DMS 273 (cell line): ENCODE measurements around the gene SHANK1.
A peak's percentile ranks its signal among the peaks of the same experiment; 100 is the strongest.

Experiments used
- DNase-seq: peaks from one replicate; lab custom pipeline; 2025; ENCODE audit not compliant: unreplicated experiment; lab: John Stamatoyannopoulos, UW

Gene SHANK1

GRCh38 chr19:50713556-50714236 lies 5.9 kb downstream of the SHANK1 start:
- no peak for DNase-seq

DNA sequence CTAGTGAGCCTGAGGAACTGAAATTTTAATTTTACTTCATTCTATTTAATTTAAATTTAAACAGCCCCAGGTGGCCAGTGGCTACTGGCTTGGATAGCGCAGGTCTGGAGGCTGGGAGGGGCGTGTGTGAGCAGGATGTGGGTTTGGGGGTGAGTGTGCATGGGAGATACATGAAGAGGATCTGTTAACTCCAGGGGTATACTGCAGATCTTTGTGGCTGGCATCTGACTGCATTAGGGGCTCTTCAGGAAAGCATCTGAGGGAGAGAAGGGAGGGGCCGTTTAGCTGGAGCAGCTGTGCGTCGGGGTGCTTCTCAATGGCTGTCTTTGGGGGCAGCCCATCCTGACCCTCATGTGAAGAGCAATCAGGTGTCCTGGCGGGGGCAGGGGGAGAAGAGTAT lies 6.8 kb downstream of the SHANK1 start:
- no peak for DNase-seq

- DNase-seq: no peak
Observed at GRCh38 chr19:50711805-50712204, 7.8 kb downstream of the SHANK1 start.

DNA sequence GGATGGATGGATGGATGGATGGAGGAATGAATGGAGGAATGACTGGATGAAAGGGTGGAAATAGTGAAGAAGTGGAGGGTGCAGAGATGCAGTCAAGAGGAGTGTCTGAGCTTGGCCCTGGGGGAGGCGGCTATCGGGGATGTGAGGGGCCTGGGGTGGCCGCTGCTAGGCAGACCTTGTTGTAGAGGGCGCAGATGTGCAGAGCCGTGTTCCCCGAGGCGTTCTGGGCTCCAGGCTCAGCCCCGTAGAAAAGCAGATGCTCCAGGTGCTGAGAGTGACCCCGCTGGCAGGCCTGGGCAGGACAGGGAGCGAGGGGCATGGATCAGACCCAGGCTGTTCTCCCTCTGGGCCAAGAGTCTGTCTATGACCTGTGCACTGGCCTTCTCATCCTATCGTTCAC lies 8.4 kb downstream of the SHANK1 start:
- DNase-seq: no peak

DNA sequence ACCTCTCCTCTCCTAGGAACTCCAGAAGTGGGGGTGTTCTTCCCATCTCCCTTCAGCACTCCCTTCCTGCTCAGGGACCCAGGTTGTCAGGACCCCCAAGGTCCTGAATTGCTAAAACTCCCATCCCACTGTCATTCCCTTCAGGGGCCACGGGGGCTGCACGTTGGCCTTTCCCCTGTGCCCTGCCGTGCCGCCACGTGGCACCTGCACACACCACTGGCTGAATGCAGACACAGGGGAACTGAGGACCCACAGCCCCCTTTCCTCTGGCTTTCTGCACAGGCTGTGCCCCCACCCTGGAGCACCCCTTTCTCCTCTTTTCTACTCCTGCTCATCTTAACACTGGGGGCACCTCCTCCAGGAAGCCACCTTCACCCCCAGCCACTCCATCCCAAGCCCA lies 9.0 kb downstream of the SHANK1 start:
- DNase-seq: no peak

- peak; percentile 46 for DNase-seq
Observed at GRCh38 chr19:50710094-50710493, 9.5 kb downstream of the SHANK1 start.

DNA sequence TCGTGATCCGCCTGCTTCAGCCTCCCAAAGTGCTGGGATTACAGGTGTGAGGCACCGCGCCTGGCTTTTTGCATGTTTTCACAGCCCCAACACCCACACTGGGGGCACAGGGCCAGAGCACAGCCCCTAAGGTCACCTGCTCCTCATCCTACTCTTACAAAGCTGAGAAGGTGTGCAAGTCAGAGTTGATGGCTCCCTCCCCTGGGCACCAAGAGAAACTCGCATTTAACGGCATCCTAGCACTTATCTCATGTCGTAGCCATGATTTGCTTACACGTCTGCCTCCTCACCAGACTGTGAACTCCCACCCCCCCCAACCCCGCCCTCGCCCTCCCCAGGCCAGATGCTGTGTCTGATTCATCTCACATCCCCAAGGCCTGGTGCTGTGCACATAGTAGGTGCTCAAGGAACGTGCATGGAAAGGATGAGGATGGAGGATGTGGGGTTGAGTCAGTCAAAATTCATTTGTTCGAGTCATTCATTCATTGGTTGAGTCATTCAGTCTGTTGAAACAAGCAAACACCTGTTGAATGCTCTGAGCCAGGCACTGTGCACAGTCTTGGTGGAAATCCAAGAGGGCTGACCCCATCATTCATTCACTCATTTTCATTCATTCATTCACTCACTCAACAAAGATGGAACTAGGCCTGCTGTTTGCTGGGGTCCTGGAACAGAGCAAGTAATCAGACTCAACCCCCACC lies 11.3 kb downstream of the SHANK1 start:
- DNase-seq: no peak

DNA sequence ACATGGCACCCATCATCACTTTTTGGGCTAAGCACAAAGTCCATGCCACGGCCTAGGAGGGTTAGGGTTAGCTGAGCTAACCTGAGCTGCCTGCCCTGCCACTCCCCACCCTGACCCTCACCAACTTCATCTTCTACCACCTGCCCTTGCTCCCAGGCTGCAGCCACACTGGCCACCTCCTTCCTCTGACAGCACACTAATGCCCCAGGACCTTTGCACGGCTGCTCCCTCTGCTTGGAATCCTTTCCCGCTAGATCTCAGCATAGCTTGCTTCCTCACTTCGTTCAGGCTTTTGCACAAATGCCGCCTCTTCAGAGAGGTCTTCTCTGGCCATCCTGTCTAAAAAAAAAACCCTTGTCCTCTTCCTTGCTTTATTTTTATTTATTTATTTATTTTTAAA lies 13.2 kb downstream of the SHANK1 start:
- no peak for DNase-seq

- DNase-seq: peak; percentile 59
Observed at GRCh38 chr19:50705422-50706019, 14.1 kb downstream of the SHANK1 start.

DNA sequence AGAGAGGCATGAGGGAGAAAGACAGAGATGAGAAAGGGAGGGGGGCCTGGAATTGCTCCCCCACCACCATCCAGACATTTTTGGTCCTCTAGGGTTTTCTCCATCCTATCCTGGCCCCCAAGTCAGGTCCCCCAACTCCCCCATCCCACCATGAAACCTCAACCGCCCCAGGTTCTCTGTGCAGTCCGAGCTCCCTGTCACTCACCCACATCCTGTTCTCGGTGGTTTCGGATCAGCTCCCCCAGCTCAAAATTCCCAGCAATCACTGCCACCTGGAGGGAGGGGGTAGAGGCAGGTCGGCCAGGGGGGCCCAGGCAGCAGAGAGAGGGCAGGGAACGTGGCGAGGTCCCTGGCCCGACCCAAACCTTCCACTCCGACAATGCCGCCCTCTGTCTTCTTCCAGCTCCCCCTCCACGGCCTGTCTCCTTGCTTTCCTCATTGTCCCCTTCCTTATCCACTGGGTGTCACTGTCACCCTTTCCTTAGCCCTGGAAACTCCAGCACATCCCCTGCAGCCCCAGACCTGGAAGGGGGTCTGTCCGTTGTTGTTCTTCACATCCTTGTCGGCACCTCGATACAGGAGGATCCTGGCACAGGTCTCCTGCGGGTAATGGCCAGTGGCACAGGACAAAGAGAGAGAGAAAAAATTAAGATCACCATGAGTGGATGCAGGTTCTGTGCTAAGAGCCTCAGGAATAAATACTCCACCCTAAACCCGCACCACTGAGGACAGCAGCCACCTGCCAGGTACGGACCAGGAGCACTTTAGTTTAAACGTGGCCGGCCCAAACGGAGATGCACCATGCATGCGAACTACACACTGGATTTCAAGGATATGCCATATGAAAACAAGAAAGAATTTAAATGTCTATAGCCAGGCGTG lies 15.4 kb downstream of the SHANK1 start:
- peak; percentile 33 for DNase-seq

- DNase-seq: no peak
Observed at GRCh38 chr19:50702871-50703829, 16.5 kb downstream of the SHANK1 start.

- no peak for DNase-seq
Observed at GRCh38 chr19:50702158-50702870, 17.3 kb downstream of the SHANK1 start.

DNA sequence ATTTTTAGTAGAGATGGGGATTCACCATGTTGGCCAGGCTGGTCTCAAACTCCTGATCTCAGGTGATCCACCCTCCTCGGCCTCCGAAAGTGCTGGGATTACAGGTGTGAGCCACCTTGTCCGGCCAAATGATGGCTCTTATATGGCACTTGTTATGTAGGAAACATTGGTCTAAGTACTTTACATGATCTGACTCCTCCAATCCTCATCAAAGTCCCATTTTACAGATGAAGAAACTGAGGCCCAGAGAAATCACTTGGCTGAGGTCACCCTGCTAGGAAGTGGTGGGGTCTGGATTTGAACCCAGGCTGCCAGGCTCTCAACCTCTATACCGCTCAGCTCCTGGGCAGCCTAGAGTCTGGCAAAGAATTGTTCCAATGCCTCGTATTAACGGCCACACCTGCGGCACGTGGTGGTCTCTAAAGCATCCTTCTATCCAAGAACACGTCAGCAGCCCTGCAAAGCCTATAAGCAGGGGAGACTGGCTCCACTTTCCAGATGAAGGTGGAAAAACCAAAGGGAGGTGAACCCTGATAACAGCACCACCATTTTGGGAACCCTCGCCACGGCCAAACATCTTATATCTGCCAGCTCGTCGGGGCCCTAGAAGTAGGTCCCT lies 18.1 kb downstream of the SHANK1 start:
- no peak for DNase-seq

DNA sequence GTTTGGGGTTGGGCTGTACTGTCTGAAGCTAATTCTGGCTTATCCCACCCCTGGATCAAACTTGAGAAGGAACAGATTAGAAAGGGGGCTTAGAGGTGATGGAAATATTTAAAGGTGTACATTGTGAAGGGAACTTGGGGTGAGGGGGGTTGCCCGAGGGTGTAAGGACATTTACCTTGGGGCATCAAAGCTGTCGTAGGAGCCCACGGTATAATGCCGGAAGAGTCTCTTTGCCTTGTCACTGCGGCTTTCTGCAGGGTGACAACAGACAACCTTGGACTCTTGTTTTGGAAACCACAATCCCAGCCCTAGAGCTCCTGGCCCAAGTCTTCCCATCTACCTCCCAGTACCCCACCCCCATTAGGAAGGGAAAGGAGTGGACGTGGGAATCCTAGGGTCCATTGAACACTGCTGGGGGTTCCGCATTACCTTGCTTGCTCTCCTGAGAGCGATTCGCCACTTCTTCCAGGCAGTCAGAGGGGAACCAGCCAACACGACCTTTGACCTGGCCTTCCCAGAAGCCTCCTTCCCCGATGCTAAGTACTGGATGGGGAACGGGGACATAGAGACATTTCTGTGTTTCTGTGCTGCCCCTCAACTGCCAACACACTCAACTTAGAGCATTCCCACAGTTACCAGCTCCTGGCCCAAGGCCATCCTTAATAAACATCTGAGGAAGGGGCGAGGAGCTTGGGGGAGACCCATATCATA lies 22.0 kb downstream of the SHANK1 start:
- no peak for DNase-seq

DNA sequence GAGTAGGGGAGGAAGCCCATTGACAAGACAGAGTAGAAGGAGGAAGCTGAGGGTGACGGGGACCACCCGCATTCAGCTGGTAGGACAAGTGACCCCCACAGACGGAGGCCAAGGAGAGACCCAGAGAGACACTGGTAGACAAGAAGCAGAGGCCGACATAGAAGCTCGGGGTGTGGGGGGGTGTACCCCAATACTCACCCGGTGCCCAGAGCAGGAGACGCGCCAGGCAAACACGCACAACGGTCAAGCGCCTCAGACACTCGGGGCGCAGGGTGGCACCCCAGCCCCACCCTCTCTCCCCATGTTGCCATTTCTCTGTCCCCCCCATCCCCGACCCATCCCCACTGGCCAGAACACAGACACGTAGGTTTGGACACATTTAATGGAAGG lies 23.5 kb downstream of the SHANK1 start:
- DNase-seq: no peak

DNA sequence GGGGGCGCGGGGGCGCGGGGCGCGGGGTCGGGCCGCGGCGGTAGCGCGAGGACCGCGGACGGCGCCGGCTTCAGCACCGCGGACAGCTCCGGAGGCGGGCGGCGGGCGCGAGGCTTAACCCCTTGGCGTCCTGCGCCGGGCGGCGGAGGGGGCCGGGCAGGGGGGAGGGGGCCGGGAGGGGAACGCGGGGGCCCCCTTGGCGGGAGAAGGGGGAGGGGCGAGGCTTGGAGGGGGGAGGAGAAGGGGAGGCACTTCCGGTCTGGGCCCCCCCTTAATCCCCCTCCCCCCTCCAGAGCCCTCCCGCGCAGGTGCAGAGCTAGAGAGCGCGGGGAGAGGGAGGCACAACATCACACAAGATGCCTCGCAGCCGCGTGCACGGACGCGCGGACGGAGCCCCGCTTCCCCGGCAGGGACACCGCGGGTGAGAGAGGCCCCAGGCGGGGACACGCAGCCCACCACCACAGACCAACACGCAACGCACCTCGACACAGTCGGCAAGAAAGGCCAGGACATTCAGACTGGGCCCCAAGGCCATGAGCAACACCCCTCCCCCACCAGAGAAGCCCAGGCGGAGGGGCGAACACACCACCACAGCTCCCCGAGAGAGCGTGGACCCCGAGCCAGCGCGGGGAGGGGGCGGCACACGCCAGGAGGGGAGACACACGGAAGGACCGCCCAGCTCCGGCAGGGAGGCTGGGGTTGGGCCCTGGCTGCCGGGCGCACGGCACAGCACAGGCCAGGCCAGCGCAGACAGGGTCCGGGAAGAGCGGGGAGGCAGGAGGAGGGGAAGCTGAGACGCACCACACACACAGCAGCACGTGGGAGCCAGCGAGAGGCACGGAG lies 24.1 kb downstream of the SHANK1 start:
- peak; percentile 43 for DNase-seq

GRCh38 chr19:50694815-50695145 lies 24.8 kb downstream of the SHANK1 start:
- DNase-seq: no peak
